Upper lobe of left lung (tissue), 6 donors: ENCODE results near the gene UNC5C. TPM values are rescaled to one million over a fixed set of nuclear protein-coding genes. Genes with fewer than 3 reads are reported as not detected.

Experiments used
- ATAC-seq, 2 donors: fragments of 200-7000 bp; cut with Tn5 transposase; one replicate each; pipeline ENCODE4 v1.9.1; 2022; ENCODE audit warnings: mild to moderate bottlenecking in 2 of 2, moderate library complexity in 2 of 2; ENCODE audit not compliant: low FRiP score in 2 of 2
- DNase-seq, 2 donors: peaks; one replicate each; pipeline ENCODE4 v3.0.0-alpha.2; 2019 to 2020
- H3K27ac ChIP-seq, 4 donors: fragments of 200-600 bp; sonication (generic); one replicate each; pipeline ENCODE4 v1.5.1; 2016 to 2019
- H3K27me3 ChIP-seq, 4 donors: fragments of 200-600 bp; sonication (generic); one replicate each; pipeline ENCODE4 v1.5.1; 2017 to 2019
- H3K36me3 ChIP-seq, 4 donors: fragments of 200-600 bp; sonication (generic); one replicate each; pipeline ENCODE4 v1.5.1; 2016 to 2019
- H3K4me1 ChIP-seq, 4 donors: fragments of 200-600 bp; sonication (generic); one replicate each; pipeline ENCODE4 v1.5.1; 2018 to 2019
- H3K4me3 ChIP-seq, 4 donors: fragments of 200-600 bp; sonication (generic); one replicate each; pipeline ENCODE4 v1.5.1; 2017 to 2019; ENCODE audit warnings: mild to moderate bottlenecking in 2 of 4, moderate library complexity in 1 of 4
- H3K9me3 ChIP-seq, 4 donors: fragments of 200-600 bp; sonication (generic); one replicate each; pipeline ENCODE4 v1.5.1; 2018 to 2019
- EP300 ChIP-seq, 4 donors: sonication (generic); formaldehyde crosslinking; IDR thresholded peaks; one replicate each; pipeline ENCODE4 v1.5.1; 2017; ENCODE audit warnings: antibody characterized with exemption in 4 of 4, control low read depth in 2 of 4
- POLR2A ChIP-seq, 4 donors: fragments of 450-650 bp; IDR thresholded peaks; one replicate each; pipeline ENCODE4 v1.5.1; 2016 to 2017; ENCODE audit warnings: antibody characterized with exemption in 4 of 4, mild to moderate bottlenecking in 2 of 4
- POLR2AphosphoS5 ChIP-seq, 2 donors: sonication (generic); formaldehyde crosslinking; IDR thresholded peaks; one replicate each; pipeline ENCODE4 v1.5.1; 2017; ENCODE audit warnings: antibody characterized with exemption in 2 of 2
- WGBS, 2 donors: methylation state at CpG; one replicate each; pipeline ENCODE4 v1.1.5; 2017 to 2018; 5-methylcytosine and 5-hydroxymethylcytosine counted together
- total RNA-seq, 6 donors: library from RNA; depleted of rRNA in 4 of 6; stranded (reverse); fragments of >200 nt in 4 of 6; gene quantifications; one replicate each; pipeline versions ENCODE4 v1.1.0 to v1.2.1, GENCODE V29; 2016 to 2021
- TF ChIP-seq, protein P1 (sequence below), 6 experiments: fragments of 450-650 bp in 4 of 6; fragments of 200-600 bp in 2 of 6; sonication (generic) in 2 of 6; IDR thresholded peaks; one replicate each; pipeline ENCODE4 v1.5.1; 2016 to 2019; ENCODE audit warnings: antibody characterized with exemption in 6 of 6
- donor health status: DM: no; HTN: no; CAD: no; lungs with moderate emphysema.
- donor health status: DM: no; HTN: yes; CAD: no; lungs with severe emphysema.

UNC5C gene
- total RNA-seq, 6 donors from 2014 or later = 1.8 to 14.7 (median 3.2) TPM

DNA sequence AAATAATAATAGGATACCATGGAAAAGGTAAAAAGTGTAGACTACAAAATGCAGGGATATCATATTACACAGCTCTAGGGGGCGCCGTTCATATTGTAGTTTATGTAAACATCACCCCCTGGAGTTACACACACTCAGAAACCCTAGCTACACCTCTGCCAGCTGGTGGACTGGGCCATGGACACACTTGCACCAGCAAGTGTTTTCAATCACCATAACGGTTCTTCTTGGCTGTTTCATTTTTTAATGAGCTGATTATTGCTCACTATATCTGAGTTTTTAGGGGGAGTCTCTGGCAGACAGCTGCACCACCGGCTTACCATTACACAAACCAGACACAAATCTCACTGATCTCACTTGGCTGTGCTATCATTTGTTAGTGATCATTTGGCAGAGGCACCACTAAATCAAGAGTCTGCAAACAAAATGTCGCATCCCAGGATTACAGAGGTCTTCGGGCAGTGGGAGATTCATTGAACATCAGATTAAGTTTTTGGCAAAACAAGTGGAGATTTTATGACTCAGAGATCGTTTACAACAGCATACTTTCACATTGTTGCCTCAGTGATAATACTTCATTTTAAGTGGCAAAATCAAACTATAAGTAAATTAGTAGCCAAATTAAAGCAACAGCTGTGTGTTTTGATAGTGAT is 185.7 kb downstream of the UNC5C start:
- no peaks in the 10 kb centered on the region for H3K36me3 ChIP-seq
- H3K9me3 ChIP-seq = no peaks in the 10 kb centered on the region
- no peaks in the 10 kb centered on the region for H3K27me3 ChIP-seq
- H3K27ac ChIP-seq = no peak overlapping the region
- H3K4me3 ChIP-seq = no peak overlapping the region
- WGBS, 2 donors = 61 to 68% methylated on average over 7 of the region's 7 CpGs
- H3K4me1 ChIP-seq = peaks cover 0 to 17% (median 4%) of the 10 kb centered on the region in 4 donors
- DNase-seq = no peak
- TF ChIP-seq, protein P1, sequence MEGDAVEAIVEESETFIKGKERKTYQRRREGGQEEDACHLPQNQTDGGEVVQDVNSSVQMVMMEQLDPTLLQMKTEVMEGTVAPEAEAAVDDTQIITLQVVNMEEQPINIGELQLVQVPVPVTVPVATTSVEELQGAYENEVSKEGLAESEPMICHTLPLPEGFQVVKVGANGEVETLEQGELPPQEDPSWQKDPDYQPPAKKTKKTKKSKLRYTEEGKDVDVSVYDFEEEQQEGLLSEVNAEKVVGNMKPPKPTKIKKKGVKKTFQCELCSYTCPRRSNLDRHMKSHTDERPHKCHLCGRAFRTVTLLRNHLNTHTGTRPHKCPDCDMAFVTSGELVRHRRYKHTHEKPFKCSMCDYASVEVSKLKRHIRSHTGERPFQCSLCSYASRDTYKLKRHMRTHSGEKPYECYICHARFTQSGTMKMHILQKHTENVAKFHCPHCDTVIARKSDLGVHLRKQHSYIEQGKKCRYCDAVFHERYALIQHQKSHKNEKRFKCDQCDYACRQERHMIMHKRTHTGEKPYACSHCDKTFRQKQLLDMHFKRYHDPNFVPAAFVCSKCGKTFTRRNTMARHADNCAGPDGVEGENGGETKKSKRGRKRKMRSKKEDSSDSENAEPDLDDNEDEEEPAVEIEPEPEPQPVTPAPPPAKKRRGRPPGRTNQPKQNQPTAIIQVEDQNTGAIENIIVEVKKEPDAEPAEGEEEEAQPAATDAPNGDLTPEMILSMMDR (IDR thresholded peaks at IDR 0.05) = no peak
- no peak for TF ChIP-seq EP300 (IDR thresholded peaks at IDR 0.05)
- peak in 1 of 2 donors; percentile 14 for ATAC-seq

DNA sequence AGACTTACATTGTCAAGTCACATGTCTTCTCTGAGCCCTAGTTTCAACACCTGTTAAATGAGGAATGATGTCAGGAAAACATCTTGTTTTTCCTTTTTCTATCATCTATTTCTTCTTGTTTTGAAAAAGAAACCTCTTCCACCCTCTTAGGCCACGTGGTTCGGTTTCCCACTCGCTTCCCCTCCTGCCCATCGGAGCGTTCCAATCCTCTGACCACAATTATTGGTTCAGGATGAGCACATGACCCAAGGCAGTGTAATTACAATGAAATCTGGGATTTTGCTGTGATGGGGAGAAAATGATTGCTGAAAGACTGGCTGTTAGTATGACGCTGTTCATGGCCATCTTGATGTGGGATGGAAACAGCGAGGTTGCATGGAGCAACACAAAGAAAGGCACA is 186.7 kb downstream of the UNC5C start:
- no peak for TF ChIP-seq POLR2A (IDR thresholded peaks at IDR 0.05)
- TF ChIP-seq, protein P1 (IDR thresholded peaks at IDR 0.05) = no peak
- no peak for TF ChIP-seq EP300 (IDR thresholded peaks at IDR 0.05)
- no peak for TF ChIP-seq POLR2AphosphoS5 (IDR thresholded peaks at IDR 0.05)
- DNase-seq = no peak
- Histone ChIP-seq H3K4me3 (no peak overlapping the region), H3K9me3 (no peaks in the 10 kb centered on the region), H3K4me1 (peaks cover 0 to 17% (median 4%) of the 10 kb centered on the region in 4 donors), H3K36me3 (no peaks in the 10 kb centered on the region), H3K27ac (no peak overlapping the region), H3K27me3 (no peaks in the 10 kb centered on the region)
- no peak for ATAC-seq
- WGBS, 2 donors = 91 to 92% methylated on average over 7 of the region's 7 CpGs

DNA sequence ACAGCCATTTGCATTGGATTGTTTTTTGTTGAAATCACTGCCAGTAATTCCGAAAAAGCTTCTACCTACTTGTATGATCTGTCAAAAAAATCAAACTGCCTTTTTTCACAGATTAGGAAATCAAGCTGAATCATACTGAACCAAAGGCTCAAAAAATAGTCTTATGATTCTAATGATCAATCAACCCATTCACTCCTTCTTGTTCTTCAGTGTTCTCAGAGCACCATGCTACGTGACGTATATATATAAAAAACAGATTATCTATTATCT is 187.1 kb downstream of the UNC5C start:
- H3K4me3 ChIP-seq = no peak overlapping the region
- H3K36me3 ChIP-seq = no peaks in the 10 kb centered on the region
- 70 to 76% methylated on average over 3 of the region's 3 CpGs for WGBS, 2 donors
- no peaks in the 10 kb centered on the region for H3K9me3 ChIP-seq
- no peak for ATAC-seq
- H3K27me3 ChIP-seq = no peaks in the 10 kb centered on the region
- no peak for DNase-seq
- TF ChIP-seq, protein P1 (IDR thresholded peaks at IDR 0.05) = no peak
- no peak for TF ChIP-seq EP300 (IDR thresholded peaks at IDR 0.05)
- TF ChIP-seq POLR2AphosphoS5 (IDR thresholded peaks at IDR 0.05) = no peak
- no peak for TF ChIP-seq POLR2A (IDR thresholded peaks at IDR 0.05)
- H3K27ac ChIP-seq = no peak overlapping the region
- peaks cover 0 to 17% (median 4%) of the 10 kb centered on the region in 4 donors for H3K4me1 ChIP-seq

DNA sequence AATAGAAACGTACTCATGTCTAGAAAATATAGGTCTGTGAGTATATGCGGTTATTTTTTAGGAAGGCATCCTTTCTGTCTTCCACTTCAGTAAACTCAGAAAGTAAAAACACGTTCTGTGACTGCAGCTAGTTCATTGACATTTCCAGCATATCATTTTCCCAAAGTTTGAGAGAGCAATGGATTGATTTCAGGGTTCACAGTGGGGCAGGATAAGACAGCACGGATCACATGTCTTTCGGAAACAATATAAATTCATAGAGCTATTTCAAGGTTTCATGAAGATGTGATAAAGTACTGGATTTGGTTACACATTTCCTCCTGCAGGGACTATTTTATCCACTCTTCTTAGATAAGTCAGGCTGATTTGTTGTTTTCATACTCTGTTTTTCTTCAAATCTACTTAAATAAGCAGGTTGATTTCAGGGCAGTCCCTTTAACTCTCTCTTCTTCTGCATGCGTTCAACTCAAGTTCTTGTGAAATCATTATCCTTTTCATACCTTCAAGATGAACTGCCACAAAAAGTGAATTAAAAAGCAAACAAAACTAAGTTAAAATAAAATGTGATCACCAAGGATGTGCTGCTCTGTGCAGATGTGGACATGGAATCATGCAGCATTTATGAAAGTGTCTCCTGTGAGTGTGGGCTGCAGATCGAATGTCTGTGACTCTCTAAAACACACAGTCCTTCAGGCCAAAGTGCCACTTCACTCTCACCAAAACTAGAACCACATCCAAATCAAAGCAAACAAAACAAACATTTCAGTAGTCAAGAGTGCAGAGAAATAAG is 187.7 kb downstream of the UNC5C start:
- H3K27me3 ChIP-seq = no peaks in the 10 kb centered on the region
- H3K27ac ChIP-seq = no peak overlapping the region
- no peak for TF ChIP-seq POLR2AphosphoS5 (IDR thresholded peaks at IDR 0.05)
- H3K4me1 ChIP-seq = peaks cover 0 to 17% (median 4%) of the 10 kb centered on the region in 4 donors
- ATAC-seq (peak in 1 of 2 donors; percentile 37), DNase-seq (no peak)
- no peaks in the 10 kb centered on the region for H3K36me3 ChIP-seq
- no peak overlapping the region for H3K4me3 ChIP-seq
- WGBS, 2 donors = 76 to 78% methylated on average over 7 of the region's 7 CpGs
- H3K9me3 ChIP-seq = no peaks in the 10 kb centered on the region

DNA sequence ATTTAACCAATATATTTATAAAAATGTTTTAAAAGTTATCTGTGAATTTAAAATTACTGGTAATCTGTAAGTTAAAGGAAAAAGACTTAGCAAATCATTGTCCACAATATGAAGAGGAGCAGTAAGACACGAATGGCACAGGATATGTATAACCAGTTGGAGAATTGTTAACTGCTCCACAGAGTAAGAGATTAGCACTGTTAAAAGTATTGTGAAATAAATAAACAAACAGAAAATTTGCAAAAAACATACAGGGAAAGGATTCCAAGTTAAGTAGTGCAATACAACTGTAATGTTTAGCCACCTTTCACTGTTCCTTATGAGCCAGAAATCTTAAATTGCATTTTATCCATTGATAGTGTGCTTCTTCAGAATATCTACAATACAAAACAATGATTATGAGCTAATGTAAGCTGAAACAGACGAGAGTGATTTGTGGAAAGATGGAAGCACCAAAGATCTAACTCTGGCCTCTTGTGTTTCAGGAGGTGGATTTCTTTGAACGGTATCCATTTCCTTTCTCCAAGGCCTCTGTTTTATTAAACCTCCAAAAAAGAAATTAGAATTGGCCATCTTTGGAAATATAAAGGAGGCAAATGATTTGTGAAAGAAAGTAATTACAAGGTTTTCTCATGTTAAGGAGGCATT is 188.4 kb downstream of the UNC5C start:
- TF ChIP-seq POLR2A (IDR thresholded peaks at IDR 0.05) (no peak), EP300 (IDR thresholded peaks at IDR 0.05) (no peak)
- H3K9me3 ChIP-seq = no peaks in the 10 kb centered on the region
- DNase-seq (no peak), ATAC-seq (no peak)
- H3K27me3 ChIP-seq = no peaks in the 10 kb centered on the region
- WGBS, 2 donors = 62% methylated on average over 3 of the region's 3 CpGs
- peaks cover 0 to 17% (median 4%) of the 10 kb centered on the region in 4 donors for H3K4me1 ChIP-seq
- H3K27ac ChIP-seq = no peak overlapping the region
- H3K36me3 ChIP-seq = no peaks in the 10 kb centered on the region
- no peak overlapping the region for H3K4me3 ChIP-seq
